ENCODE measurements around the gene F10.
"Not testable (repeated sequence)": the region's sequence is repeated elsewhere in the genome, so short reads cannot be mapped to it uniquely, and the experiment has no call there.

F10 gene

GRCh38 chr13:113155982-113156655, 33.5 kb downstream of the F10 start:
- no peak for DNase-seq

DNA sequence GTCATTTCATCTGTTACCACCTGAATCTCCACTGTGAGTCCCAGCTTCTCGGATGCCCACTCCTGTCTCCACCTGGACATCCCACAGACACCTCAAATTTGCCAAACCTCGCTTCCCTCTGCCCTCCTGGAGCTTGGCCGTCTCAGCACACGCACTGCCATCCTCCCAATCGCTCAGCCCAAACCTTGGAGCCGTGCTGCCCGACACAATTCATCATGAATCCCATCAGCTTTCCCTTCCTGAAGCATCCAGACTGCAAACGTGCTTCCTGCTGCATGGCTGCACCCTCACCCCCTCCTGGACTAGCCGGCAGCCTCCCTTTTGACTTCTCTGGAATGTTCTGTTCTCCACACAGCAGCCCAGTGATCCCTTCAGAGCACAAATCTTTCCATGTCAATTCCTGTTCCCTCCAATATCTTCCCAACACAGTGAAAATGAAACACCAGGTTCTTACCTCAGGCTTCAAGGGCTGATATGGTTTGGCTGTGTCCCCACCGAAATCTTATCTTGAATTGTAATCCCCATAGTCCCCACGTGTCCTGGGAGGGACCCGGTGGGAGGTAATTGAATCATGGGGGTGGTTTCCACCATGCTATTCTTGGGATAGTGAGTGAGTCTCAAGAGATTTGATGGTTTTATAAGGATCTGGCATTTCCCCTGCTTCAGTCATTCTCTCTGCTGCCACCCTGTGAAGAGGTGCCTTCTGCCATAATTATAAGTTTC, 34.8 kb downstream of the F10 start:
- no peak for DNase-seq

GRCh38 chr13:113157929-113158747, 35.5 kb downstream of the F10 start, which contains the start of gene PROZ:
Gene PROZ (plus strand): TSS chr13:113158648. CDS start chr13:113158661, 13 bp downstream.
- DNase-seq: no peak

DNA sequence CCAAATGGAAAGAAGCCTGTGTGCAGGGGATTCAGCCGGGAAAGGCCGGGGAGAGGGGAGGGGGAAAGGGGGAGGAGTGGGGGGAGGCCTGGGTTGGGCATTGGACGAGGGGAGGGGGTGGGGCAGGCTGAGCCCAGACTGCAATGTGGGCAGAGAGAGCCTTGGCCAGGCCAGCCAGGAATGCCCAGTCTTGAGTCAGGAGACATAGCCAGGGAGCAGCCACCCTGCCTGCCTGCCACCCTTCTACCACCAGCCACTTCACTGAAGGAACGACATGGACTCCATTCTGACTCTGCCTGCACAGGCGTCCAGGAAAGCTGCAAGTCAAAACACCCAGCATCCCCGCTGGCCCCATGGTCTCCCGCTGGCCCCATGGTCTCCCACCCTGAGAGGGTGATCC, 36.3 kb downstream of the F10 start:
- no peak for DNase-seq

- DNase-seq: no peak
Observed at GRCh38 chr13:113159701-113160100, 37.1 kb downstream of the F10 start.

DNA sequence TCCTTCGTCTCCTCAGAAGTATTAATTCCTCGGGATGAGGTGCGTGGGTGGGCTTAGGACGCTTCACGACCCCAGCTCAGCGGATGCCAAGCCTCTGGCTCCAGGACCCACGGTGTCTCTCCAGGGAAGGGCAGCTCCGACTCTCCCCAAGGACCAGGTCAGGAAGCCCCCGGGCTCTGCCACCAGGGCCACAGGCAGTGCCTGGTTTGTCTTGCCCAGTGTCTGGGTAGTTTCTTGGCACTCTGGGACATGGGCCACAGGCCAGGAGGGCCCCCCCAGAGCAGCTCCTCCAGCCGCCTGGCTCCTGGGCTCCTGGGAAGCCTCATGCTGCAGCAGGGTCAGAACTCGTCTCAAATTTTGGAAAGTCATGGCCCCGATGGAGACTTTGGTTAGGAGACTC, 38.4 kb downstream of the F10 start:
- DNase-seq: no peak

DNA sequence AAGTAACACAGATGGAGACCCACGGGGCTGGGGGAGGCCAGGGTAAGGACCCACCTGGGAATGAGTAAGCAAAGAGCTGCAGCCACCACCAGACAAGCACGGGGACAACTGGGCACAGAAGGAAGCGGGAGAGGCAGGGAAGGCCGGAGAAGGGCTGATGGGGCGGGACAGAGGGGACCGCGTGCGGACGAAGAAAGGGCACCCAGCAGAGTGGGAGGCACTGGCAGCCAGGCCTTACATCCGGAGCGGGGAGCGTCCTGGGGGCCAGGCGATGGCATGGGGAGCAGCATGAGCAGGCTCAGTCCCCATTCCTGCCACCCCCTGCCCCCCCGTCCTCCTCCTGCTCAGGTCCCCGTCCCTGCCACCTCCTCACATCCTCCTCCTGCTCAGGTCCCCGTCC, 38.8 kb downstream of the F10 start:
- no peak for DNase-seq

- not testable (repeated sequence) for DNase-seq
Observed at GRCh38 chr13:113161975-113162374, 39.4 kb downstream of the F10 start.

DNA sequence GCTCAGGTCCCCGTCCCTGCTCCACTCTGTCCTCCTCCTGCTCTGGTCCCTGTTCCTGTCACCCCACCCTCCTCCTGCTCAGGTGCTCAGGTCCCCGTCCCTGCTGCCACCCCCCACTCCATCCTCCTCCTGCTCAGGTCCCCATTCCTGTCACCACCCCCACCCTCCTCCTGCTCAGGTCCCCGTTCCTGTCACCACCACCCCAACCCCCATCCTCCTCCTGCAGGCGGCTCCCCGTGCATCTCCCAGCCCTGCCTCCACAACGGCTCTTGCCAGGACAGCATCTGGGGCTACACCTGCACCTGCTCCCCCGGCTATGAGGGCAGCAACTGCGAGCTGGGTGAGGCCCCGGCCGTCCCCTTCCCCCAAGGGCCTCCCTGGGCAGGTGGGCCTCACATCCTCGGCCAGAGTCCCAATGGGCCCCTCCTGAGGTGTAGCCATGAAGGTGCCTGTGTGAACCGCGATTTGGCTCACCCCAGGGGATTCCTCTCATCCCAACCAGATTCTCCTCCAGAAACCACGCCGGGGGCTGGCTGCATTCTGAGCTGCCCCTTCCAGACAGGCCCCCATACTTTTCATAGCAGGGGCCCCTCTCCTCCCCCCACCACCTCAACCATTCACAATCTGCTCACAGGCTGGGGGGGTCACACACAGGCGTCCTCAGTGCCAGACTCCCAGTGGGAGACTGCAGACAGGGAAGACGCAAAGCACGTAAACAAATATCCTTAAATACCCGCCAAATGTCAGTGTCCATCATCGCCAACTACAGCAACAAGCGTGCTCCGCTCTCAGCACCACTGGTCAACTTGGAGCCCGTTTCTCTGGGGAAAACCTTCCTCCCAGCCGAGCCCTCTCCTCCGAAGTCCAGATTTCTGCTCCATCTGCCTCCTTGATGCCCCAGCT, 40.4 kb downstream of the F10 start:
- peak; percentile 14 for DNase-seq

DNA sequence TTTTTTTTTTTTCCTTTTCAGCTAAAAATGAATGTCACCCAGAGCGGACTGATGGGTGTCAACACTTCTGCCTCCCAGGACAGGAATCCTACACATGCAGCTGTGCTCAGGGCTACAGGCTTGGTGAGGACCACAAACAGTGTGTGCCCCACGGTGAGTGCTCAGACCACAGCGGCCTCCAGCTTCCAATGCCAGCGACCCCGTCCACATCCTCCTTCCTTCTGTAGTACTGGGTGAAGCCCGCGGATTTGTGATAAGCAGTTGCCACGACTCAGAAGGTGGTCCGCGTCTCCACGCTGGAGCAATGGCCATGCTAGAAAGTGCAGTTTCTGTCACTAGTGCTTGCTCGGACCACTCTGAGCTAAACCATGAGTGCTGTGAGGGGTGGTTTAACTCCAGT, 41.9 kb downstream of the F10 start:
- DNase-seq: no peak

GRCh38 chr13:113166266-113166665, 43.7 kb downstream of the F10 start:
- no peak for DNase-seq

DNA sequence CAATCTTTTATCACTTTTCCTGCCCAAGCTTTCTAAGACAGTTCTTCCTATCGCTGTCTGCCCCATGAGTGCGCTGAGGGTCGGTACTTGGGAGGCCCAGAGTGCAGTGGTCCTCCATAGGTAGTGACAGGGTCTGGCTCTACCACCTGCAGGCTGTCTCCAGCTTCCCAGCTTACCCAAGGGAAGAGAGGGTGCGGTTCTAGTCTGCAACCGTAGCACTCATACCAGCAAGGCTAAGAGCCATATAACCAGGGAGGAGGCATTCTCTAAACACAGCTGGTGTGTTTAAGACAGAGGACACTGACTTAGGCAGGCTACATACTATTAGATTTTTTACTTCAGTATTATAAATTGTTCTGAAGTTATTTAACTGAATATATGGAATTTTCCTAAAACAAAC, 44.1 kb downstream of the F10 start:
- DNase-seq: no peak

GRCh38 chr13:113167155-113167554, 44.6 kb downstream of the F10 start:
- no peak for DNase-seq

GRCh38 chr13:113167575-113167974, 45.0 kb downstream of the F10 start:
- no peak for DNase-seq

- DNase-seq: no peak
Observed at GRCh38 chr13:113168211-113168610, 45.6 kb downstream of the F10 start.

- DNase-seq: no peak
Observed at GRCh38 chr13:113169277-113170272, 47.0 kb downstream of the F10 start.

DNA sequence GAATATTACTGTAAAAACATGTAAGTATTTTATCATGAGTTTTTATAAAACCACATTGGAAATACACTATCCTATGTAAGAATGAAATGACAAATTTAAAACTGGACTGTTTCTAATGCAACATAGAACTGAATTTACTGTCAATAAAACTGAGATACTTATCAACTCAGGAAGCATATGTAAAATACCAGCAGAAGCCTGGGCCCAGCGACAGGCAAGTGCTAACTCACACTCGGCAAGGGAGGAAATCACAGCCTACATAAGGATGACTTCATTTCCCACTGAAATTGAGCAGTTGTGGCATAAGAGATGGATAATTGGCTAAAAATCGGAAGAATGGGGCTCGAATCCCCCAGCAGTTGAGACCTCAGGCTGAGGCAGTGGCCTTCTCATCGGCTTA, 47.9 kb downstream of the F10 start:
- no peak for DNase-seq

DNA sequence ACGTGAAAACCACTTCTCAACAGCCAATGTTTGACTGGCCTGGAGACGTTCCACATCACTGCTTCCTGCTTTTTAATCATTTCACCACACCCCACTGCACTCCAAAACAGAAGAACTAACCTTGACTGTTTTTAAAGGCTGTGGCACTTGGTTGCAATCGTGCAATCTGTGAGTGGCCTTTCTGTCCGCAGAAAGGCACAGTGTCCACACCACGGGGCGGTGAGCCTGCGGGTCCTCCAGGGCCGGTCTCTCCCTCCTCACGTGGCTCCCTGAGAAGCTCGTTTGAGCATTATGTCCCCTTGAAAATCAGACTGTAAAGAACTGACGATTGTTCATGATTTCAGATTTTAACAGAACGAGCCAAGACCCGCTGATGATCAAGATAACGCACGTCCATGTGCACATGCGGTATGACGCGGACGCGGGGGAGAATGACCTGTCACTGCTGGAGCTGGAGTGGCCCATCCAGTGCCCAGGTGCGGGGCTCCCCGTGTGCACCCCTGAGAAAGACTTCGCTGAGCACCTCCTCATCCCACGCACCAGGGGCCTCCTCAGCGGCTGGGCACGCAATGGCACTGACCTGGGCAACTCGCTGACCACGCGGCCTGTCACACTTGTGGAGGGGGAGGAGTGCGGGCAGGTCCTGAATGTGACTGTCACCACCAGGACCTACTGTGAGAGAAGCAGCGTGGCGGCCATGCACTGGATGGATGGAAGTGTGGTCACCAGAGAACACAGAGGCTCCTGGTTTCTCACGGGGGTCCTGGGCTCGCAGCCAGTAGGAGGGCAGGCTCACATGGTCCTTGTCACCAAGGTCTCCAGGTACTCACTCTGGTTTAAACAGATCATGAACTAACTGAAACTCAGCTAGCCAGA, 48.9 kb downstream of the F10 start:
- no peak for DNase-seq

DNA sequence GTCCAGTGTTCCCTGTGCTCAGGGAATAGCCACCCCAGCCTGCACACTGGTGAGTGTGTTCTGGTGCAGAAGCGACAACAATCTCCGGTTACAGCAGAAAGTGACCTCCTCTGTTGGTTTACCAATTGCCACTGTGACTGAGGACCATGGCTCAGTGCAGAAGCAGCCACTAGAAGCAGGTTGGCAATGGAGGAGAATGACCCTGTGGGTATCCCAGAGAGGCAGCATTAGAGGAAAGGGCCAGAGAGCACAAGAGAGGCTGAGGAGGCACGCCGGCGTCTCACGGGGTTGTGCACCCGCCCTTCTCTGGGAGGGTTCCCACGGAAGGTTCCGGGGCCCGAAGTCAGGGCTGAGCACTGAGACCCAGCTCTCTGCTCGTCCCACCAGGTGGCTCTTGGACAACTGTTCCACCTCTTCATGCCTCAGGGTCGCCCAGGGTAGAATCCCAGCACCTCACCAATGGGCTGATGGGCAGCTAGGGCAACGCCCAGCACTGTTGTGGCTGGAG, 49.9 kb downstream of the F10 start:
- no peak for DNase-seq

DNA sequence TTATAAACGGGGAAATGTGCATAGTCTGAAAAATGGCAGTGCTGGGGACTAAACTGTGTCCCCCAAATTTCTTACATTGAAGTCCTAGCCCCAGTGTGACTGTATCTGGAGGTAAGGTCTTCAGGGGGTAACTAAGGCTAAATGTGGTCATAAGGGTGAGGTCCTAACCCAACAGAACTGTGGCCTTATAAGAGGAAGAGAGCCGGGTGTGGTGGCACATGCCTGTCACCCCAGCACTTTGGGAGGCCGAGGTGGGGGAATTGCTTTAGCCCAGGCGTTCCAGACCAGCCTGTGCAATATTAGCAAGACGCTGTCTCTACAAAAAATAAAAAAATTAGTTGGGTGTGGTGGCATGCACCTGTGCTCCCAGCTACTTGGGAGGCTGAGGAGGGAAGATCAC, 53.7 kb downstream of the F10 start:
- peak; percentile 57 for DNase-seq

All from activated CD4-positive, alpha-beta T cell treated with anti-CD3 and anti-CD28 coated beads, Interleukin-2, Interleukin-6, amounts not matched to agents 100 ng/mL and 50 ng/mL, durations not matched to agents 16 hours and 8 hours (primary cell).